OCI-LY1 (cell line): Measurements from ENCODE around the gene TOP1.

Experiments
- CTCF ChIP-seq: fragments of 200-600 bp; sonication (generic), shearing (Covaris generic); IDR thresholded peaks from 2 replicates; pipeline ENCODE4 v1.5.1; 2017; ENCODE audit warnings: mild to moderate bottlenecking, antibody characterized with exemption, low read length, moderate library complexity, mixed read lengths
- EZH2 ChIP-seq: fragments of 200-600 bp; sonication (generic), shearing (Covaris generic); IDR thresholded peaks from 2 replicates; pipeline ENCODE4 v1.8.0; 2017; ENCODE audit warnings: borderline replicate concordance, mixed run types, mild to moderate bottlenecking, antibody characterized with exemption, low read length, moderate library complexity, mixed read lengths

- peak; percentile 88 for TF ChIP-seq CTCF
- no peak for TF ChIP-seq EZH2
Measured at GRCh38 chr20:40990542-40991120, 38.0 kb upstream of the TOP1 start.
